HFFc6 (cell line): ENCODE results near the gene ACRV1. TPM values are rescaled to one million over a fixed set of nuclear protein-coding genes. Genes with fewer than 3 reads are reported as not detected.

Source experiments
- DNase-seq: peaks from one replicate; pipeline ENCODE4 v3.0.0-alpha.2; 2018
- H3K27ac Mint-ChIP-seq: 2 replicates; pipeline ENCODE4 v1.8.0; 2020; ENCODE audit warnings: mild to moderate bottlenecking, mixed read lengths
- H3K27me3 Mint-ChIP-seq: 2 replicates; pipeline ENCODE4 v1.8.0; 2021; ENCODE audit warnings: mild to moderate bottlenecking, moderate library complexity, mixed read lengths; ENCODE audit not compliant: insufficient read depth
- H3K36me3 Mint-ChIP-seq: 2 replicates; pipeline ENCODE4 v1.8.0; 2021; ENCODE audit warnings: low read depth, mixed read lengths
- H3K4me1 Mint-ChIP-seq: 2 replicates; pipeline ENCODE4 v1.8.0; 2020; ENCODE audit warnings: low read depth, mixed read lengths
- H3K4me3 Mint-ChIP-seq: 2 replicates; pipeline ENCODE4 v1.8.0; 2020; ENCODE audit warnings: mild to moderate bottlenecking, moderate library complexity, mixed read lengths
- H3K9me3 Mint-ChIP-seq: 2 replicates; pipeline ENCODE4 v1.8.0; 2020; ENCODE audit warnings: mild to moderate bottlenecking, mixed read lengths
- total RNA-seq, 6 experiments: library from RNA; stranded (reverse); fragmentation: NEBNext Ultra II Directional; extraction: Animal tissue kit (Norgen Biotek cat#: 25700); gene quantifications; 2 replicates in 1 of 6; 3 replicates in 5 of 6; pipeline ENCODE4 v1.2.3, GENCODE V29; 2021
- TF ChIP-seq, protein P1 (sequence below): fragments of 200-600 bp; sonication (generic); IDR thresholded peaks from 2 replicates; pipeline ENCODE4 v1.5.0; 2021; ENCODE audit warnings: antibody characterized with exemption, mild to moderate bottlenecking

ACRV1 gene
- total RNA-seq, 6 experiments from 2014 or later = not detected

DNA sequence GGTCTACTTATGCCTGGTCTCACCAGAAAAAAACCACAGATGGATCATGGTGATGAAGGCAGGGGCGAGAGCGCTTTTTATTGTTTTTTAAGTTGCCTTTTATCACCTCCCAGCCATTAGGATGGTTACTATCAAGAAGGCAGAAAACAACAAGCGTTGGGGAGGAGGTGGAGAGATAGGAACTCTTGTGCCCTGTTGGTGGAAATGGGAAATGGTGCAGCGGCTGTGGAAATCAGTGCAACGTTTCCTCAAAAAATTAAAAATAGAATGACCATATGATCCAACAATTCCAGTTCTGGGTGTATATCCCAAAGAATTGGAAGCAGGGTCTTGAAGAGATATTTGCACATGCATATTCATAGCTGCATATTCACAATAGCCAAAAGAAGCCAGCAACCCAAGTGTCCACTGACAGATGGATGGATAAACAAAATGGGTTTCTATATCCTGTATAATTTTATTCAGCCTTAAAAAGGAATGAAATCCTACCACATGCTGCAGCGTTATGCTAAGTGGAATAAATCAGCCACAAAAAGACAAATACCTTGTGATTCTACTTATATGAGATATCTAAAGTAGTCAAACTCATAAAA, 20.5 kb upstream of the ACRV1 start:
- no peaks in the 10 kb centered on the region for H3K36me3 Mint-ChIP-seq
- H3K4me1 Mint-ChIP-seq = no peaks in the 10 kb centered on the region
- H3K27me3 Mint-ChIP-seq = peaks cover 15% of the 10 kb centered on the region
- TF ChIP-seq, protein P1, sequence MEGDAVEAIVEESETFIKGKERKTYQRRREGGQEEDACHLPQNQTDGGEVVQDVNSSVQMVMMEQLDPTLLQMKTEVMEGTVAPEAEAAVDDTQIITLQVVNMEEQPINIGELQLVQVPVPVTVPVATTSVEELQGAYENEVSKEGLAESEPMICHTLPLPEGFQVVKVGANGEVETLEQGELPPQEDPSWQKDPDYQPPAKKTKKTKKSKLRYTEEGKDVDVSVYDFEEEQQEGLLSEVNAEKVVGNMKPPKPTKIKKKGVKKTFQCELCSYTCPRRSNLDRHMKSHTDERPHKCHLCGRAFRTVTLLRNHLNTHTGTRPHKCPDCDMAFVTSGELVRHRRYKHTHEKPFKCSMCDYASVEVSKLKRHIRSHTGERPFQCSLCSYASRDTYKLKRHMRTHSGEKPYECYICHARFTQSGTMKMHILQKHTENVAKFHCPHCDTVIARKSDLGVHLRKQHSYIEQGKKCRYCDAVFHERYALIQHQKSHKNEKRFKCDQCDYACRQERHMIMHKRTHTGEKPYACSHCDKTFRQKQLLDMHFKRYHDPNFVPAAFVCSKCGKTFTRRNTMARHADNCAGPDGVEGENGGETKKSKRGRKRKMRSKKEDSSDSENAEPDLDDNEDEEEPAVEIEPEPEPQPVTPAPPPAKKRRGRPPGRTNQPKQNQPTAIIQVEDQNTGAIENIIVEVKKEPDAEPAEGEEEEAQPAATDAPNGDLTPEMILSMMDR = no peak
- H3K9me3 Mint-ChIP-seq = no peaks in the 10 kb centered on the region
- no peak overlapping the region for H3K27ac Mint-ChIP-seq
- no peak for DNase-seq
- no peak overlapping the region for H3K4me3 Mint-ChIP-seq

DNA sequence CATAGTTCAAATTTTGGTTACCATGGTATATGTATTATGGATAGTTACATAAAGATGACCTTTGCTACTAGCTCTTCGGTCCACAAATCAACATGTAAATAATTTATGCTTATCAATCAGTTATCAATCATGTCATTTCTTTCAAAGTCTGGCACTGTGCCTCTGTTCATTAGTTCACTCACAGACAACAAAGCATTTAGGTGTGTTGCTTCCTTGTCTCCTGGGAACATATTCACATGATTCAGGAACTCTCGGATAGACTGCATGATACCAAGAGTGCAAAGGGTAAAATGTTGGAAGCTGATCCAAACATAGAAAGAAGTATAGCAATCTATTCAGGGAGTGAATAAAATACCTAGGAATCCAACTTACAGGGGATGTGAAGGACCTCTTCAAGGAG, 14.3 kb upstream of the ACRV1 start:
- H3K4me3 Mint-ChIP-seq = no peak overlapping the region
- no peaks in the 10 kb centered on the region for H3K4me1 Mint-ChIP-seq
- no peaks in the 10 kb centered on the region for H3K9me3 Mint-ChIP-seq
- no peak for DNase-seq
- H3K36me3 Mint-ChIP-seq = no peaks in the 10 kb centered on the region
- H3K27ac Mint-ChIP-seq = no peak overlapping the region
- peaks cover 10% of the 10 kb centered on the region for H3K27me3 Mint-ChIP-seq
- TF ChIP-seq, protein P1 = no peak

DNA sequence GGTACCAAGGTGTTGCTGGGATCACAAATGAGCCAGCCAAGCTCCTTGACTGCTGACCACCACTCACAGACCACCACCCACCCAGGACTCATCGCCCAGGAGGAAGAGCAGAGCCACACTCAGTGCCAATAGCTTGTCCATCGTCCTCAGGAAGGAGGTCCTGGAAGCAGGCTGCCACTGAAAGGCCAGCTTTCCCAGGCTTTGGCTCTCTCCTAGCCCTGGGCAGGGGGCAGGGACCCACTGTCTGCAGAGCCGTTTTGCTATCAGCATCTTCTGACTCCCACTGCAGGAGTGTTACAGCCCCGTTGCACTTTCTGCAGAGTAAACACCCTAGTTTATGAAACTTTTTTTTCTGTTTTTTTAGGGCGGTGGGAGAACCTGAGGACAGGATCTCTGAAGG, 12.2 kb upstream of the ACRV1 start:
- H3K4me1 Mint-ChIP-seq = no peaks in the 10 kb centered on the region
- no peak overlapping the region for H3K4me3 Mint-ChIP-seq
- H3K27ac Mint-ChIP-seq = no peak overlapping the region
- peaks cover 8% of the 10 kb centered on the region for H3K27me3 Mint-ChIP-seq
- H3K9me3 Mint-ChIP-seq = no peaks in the 10 kb centered on the region
- DNase-seq = no peak
- H3K36me3 Mint-ChIP-seq = no peaks in the 10 kb centered on the region
- TF ChIP-seq, protein P1 = no peak

DNA sequence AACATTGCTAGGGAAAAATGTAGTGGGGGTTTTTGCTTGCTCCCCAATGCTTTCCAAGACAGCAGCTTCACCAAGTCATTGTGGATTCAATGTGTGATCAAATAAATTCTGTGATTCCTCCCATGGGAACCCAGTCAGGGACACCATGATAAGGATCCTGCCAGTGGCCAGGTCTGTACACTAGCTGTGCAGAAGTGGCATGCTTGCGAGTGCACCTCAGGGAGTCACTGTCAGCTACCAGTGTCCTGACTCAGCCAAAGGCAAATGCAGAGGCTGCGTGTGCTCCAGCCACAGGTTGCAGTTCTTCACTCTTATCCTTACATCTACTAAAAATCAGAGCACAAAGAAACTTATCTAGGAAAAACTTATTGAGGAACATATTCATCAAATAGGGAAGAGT, 9.4 kb upstream of the ACRV1 start:
- TF ChIP-seq, protein P1 = no peak
- no peak for DNase-seq
- Mint-ChIP-seq H3K27me3 (no peaks in the 10 kb centered on the region; the same call in none of the 2 replicates), H3K27ac (no peak overlapping the region), H3K4me1 (no peaks in the 10 kb centered on the region), H3K36me3 (no peaks in the 10 kb centered on the region; the same call in 1 of the 2 replicates), H3K4me3 (no peak overlapping the region), H3K9me3 (no peaks in the 10 kb centered on the region)

DNA sequence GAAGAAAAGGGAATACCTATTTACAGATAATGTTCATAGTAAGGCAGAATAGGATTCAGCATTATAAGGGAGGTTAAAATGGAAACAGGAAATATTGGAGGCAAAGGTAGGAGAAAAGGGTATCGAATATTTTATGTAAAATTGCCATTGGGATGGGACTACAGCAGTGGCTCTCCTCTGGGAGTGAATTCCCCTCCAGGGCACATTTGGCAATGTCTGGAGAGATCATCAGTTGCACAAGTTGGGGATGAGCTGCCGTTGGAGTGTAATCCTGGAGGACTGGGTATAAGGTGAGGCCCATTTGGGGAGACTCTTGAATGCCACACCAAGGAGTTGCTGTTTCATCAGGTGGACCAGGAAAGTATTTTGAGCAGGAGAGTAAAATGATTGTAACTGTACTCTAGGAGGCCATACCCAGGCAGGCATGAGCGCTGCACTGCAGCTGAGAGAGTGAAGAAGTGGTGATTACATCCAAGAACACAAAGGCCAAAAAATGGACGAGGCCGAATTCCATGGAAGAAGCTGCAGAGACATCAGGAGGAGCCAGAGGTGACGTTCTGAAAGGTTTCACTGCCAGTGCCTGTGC, 8.7 kb upstream of the ACRV1 start:
- H3K36me3 Mint-ChIP-seq = no peaks in the 10 kb centered on the region; the same call in 1 of the 2 replicates
- no peak overlapping the region for H3K27ac Mint-ChIP-seq
- no peaks in the 10 kb centered on the region for H3K4me1 Mint-ChIP-seq
- TF ChIP-seq, protein P1 = no peak
- H3K4me3 Mint-ChIP-seq = no peak overlapping the region
- DNase-seq = no peak
- H3K9me3 Mint-ChIP-seq = no peaks in the 10 kb centered on the region
- no peaks in the 10 kb centered on the region; the same call in none of the 2 replicates for H3K27me3 Mint-ChIP-seq
